ENCODE measurements around the gene CPNE6. TPM values are rescaled to one million over a fixed set of nuclear protein-coding genes. Genes with fewer than 3 reads are reported as not detected.

CPNE6 gene
- total and polyA plus RNA-seq, 5 donors from 2014 or later: not detected

GRCh38 chr14:24072881-24073877 is 1.8 kb downstream of the CPNE6 start:
- no peak for ATAC-seq (ENCODE audit: low read depth in 2 of 2)
- Histone ChIP-seq H3K27ac (ENCODE audit: insufficient read depth, low read length, poor library complexity, severe bottlenecking) (no peak overlapping the region), H3K4me1 (ENCODE audit: control insufficient read depth, insufficient read depth, low read length, poor library complexity, severe bottlenecking) (no peaks in the 10 kb centered on the region), H3K4me3 (ENCODE audit: low read depth, low read length) (no peak overlapping the region), H3K36me3 (ENCODE audit: control insufficient read depth, insufficient read depth, low read length) (no peaks in the 10 kb centered on the region), H3K9me3 (ENCODE audit: control insufficient read depth in 2 of 2, low read length in 2 of 2) (no peaks in the 10 kb centered on the region), H3K27me3 (ENCODE audit: control insufficient read depth, insufficient read depth, low read length) (no peaks in the 10 kb centered on the region)
- H3K9me3 Mint-ChIP-seq: peaks cover 0 to 2% (median 0%) of the 10 kb centered on the region in 7 donors
- H3K27ac Mint-ChIP-seq: peak overlapping the region in 2 of 3 donors; percentile 20 to 58
- H3K27me3 Mint-ChIP-seq: peaks cover 15% of the 10 kb centered on the region
- no peak overlapping the region for H3K4me3 Mint-ChIP-seq
- DNase-seq: no peak
- H3K36me3 Mint-ChIP-seq: no peaks in the 10 kb centered on the region
- peaks cover 0 to 4% (median 1%) of the 10 kb centered on the region in 4 donors for H3K4me1 Mint-ChIP-seq

GRCh38 chr14:24074625-24075484 is 3.5 kb downstream of the CPNE6 start:
- no peak overlapping the region for H3K4me3 Mint-ChIP-seq
- Histone ChIP-seq H3K27me3 (ENCODE audit: control insufficient read depth, insufficient read depth, low read length) (no peaks in the 10 kb centered on the region), H3K4me3 (ENCODE audit: low read depth, low read length) (no peak overlapping the region), H3K4me1 (ENCODE audit: control insufficient read depth, insufficient read depth, low read length, poor library complexity, severe bottlenecking) (no peaks in the 10 kb centered on the region), H3K36me3 (ENCODE audit: control insufficient read depth, insufficient read depth, low read length) (no peaks in the 10 kb centered on the region), H3K9me3 (ENCODE audit: control insufficient read depth in 2 of 2, low read length in 2 of 2) (no peaks in the 10 kb centered on the region), H3K27ac (ENCODE audit: insufficient read depth, low read length, poor library complexity, severe bottlenecking) (no peak overlapping the region)
- H3K36me3 Mint-ChIP-seq: no peaks in the 10 kb centered on the region
- peaks cover 0 to 5% (median 3%) of the 10 kb centered on the region in 4 donors for H3K4me1 Mint-ChIP-seq
- H3K9me3 Mint-ChIP-seq: peaks cover 0 to 2% (median 0%) of the 10 kb centered on the region in 7 donors
- no peak for DNase-seq
- H3K27ac Mint-ChIP-seq: no peak overlapping the region
- H3K27me3 Mint-ChIP-seq: peaks cover 10% of the 10 kb centered on the region
- no peak for ATAC-seq (ENCODE audit: low read depth in 2 of 2)

- Histone ChIP-seq H3K27ac (ENCODE audit: insufficient read depth, low read length, poor library complexity, severe bottlenecking) (no peak overlapping the region), H3K9me3 (ENCODE audit: control insufficient read depth in 2 of 2, low read length in 2 of 2) (no peaks in the 10 kb centered on the region), H3K27me3 (ENCODE audit: control insufficient read depth, insufficient read depth, low read length) (no peaks in the 10 kb centered on the region), H3K4me3 (ENCODE audit: low read depth, low read length) (no peak overlapping the region), H3K36me3 (ENCODE audit: control insufficient read depth, insufficient read depth, low read length) (no peaks in the 10 kb centered on the region), H3K4me1 (ENCODE audit: control insufficient read depth, insufficient read depth, low read length, poor library complexity, severe bottlenecking) (peaks cover 6% of the 10 kb centered on the region)
- ATAC-seq (ENCODE audit: low read depth in 2 of 2) (no peak), DNase-seq (peak in 1 of 3 donors; percentile 35)
- Mint-ChIP-seq H3K9me3 (peaks cover 0 to 2% (median 0%) of the 10 kb centered on the region in 7 donors), H3K4me1 (peaks cover 2 to 13% (median 9%) of the 10 kb centered on the region in 4 donors), H3K4me3 (no peak overlapping the region), H3K27me3 (peaks cover 10% of the 10 kb centered on the region), H3K36me3 (no peaks in the 10 kb centered on the region), H3K27ac (peak overlapping the region in 1 of 3 donors; percentile 7)
Observed at GRCh38 chr14:24075485-24076301, 4.3 kb downstream of the CPNE6 start.

- H3K4me3 Mint-ChIP-seq: no peak overlapping the region
Observed at GRCh38 chr14:24076302-24076601, 4.9 kb downstream of the CPNE6 start.

GRCh38 chr14:24077086-24077485 is 5.7 kb downstream of the CPNE6 start:
- ATAC-seq (ENCODE audit: low read depth in 2 of 2): no peak
- H3K27ac Mint-ChIP-seq: no peak overlapping the region

More at GRCh38 chr14:24076302-24076601, 4.9 kb downstream of the CPNE6 start:
- ATAC-seq (ENCODE audit: low read depth in 2 of 2) (no peak), DNase-seq (no peak)
- Histone ChIP-seq H3K4me3 (ENCODE audit: low read depth, low read length) (no peak overlapping the region), H3K27me3 (ENCODE audit: control insufficient read depth, insufficient read depth, low read length) (no peaks in the 10 kb centered on the region), H3K9me3 (ENCODE audit: control insufficient read depth in 2 of 2, low read length in 2 of 2) (no peaks in the 10 kb centered on the region), H3K4me1 (ENCODE audit: control insufficient read depth, insufficient read depth, low read length, poor library complexity, severe bottlenecking) (peaks cover 9% of the 10 kb centered on the region), H3K36me3 (ENCODE audit: control insufficient read depth, insufficient read depth, low read length) (no peaks in the 10 kb centered on the region), H3K27ac (ENCODE audit: insufficient read depth, low read length, poor library complexity, severe bottlenecking) (no peak overlapping the region)
- H3K36me3 Mint-ChIP-seq: no peaks in the 10 kb centered on the region
- H3K4me1 Mint-ChIP-seq: peaks cover 0 to 17% (median 12%) of the 10 kb centered on the region in 4 donors
- H3K27ac Mint-ChIP-seq: no peak overlapping the region
- H3K9me3 Mint-ChIP-seq: peaks cover 0 to 2% (median 0%) of the 10 kb centered on the region in 7 donors
- peaks cover 5% of the 10 kb centered on the region for H3K27me3 Mint-ChIP-seq

GRCh38 chr14:24078146-24078545 is 6.8 kb downstream of the CPNE6 start:
- peaks cover 5% of the 10 kb centered on the region for H3K27me3 Mint-ChIP-seq

More at GRCh38 chr14:24077086-24077485, 5.7 kb downstream of the CPNE6 start:
- no peaks in the 10 kb centered on the region for H3K36me3 ChIP-seq (ENCODE audit: control insufficient read depth, insufficient read depth, low read length)
- Mint-ChIP-seq H3K36me3 (no peaks in the 10 kb centered on the region), H3K4me3 (no peak overlapping the region), H3K9me3 (peaks cover 0 to 2% (median 0%) of the 10 kb centered on the region in 7 donors), H3K27me3 (peaks cover 5% of the 10 kb centered on the region), H3K4me1 (peaks cover 3 to 21% (median 14%) of the 10 kb centered on the region in 4 donors)
- H3K4me1 ChIP-seq (ENCODE audit: control insufficient read depth, insufficient read depth, low read length, poor library complexity, severe bottlenecking): peaks cover 15% of the 10 kb centered on the region
- no peak for DNase-seq
- no peaks in the 10 kb centered on the region for H3K27me3 ChIP-seq (ENCODE audit: control insufficient read depth, insufficient read depth, low read length)
- H3K27ac ChIP-seq (ENCODE audit: insufficient read depth, low read length, poor library complexity, severe bottlenecking): no peak overlapping the region
- no peak overlapping the region for H3K4me3 ChIP-seq (ENCODE audit: low read depth, low read length)
- no peaks in the 10 kb centered on the region for H3K9me3 ChIP-seq (ENCODE audit: control insufficient read depth in 2 of 2, low read length in 2 of 2)

More at GRCh38 chr14:24078146-24078545, 6.8 kb downstream of the CPNE6 start:
- DNase-seq (no peak), ATAC-seq (ENCODE audit: low read depth in 2 of 2) (no peak)
- Histone ChIP-seq H3K27ac (ENCODE audit: insufficient read depth, low read length, poor library complexity, severe bottlenecking) (no peak overlapping the region), H3K36me3 (ENCODE audit: control insufficient read depth, insufficient read depth, low read length) (no peaks in the 10 kb centered on the region), H3K4me1 (ENCODE audit: control insufficient read depth, insufficient read depth, low read length, poor library complexity, severe bottlenecking) (peaks cover 17% of the 10 kb centered on the region), H3K27me3 (ENCODE audit: control insufficient read depth, insufficient read depth, low read length) (no peaks in the 10 kb centered on the region), H3K4me3 (ENCODE audit: low read depth, low read length) (no peak overlapping the region), H3K9me3 (ENCODE audit: control insufficient read depth in 2 of 2, low read length in 2 of 2) (no peaks in the 10 kb centered on the region)
- Mint-ChIP-seq H3K27ac (peak overlapping the region in 1 of 3 donors; percentile 11), H3K9me3 (peaks cover 0 to 2% (median 0%) of the 10 kb centered on the region in 7 donors), H3K36me3 (no peaks in the 10 kb centered on the region), H3K4me3 (peak overlapping the region in 1 of 4 donors; percentile 35), H3K4me1 (peaks cover 3 to 26% (median 15%) of the 10 kb centered on the region in 4 donors)
